NCI-H460 (cell line): Measurements from ENCODE around the gene ZNFX1. TPM values are rescaled to one million over a fixed set of nuclear protein-coding genes. Genes with fewer than 3 reads are reported as not detected.

Experiments
- DNase-seq: peaks from one replicate; pipeline ENCODE4 v3.0.0-alpha.2; 2016; ENCODE audit warnings: low read depth; ENCODE audit errors: extremely low read depth
- total RNA-seq: library from RNA; depleted of rRNA; stranded (reverse); fragments of >200 nt; shearing (Covaris generic); gene quantifications from 2 replicates; pipeline ENCODE4 v1.2.3, GENCODE V29; 2014

Gene ZNFX1
- total RNA-seq, 1 experiment from 2014 or later: 16.1 TPM

GRCh38 chr20:49256261-49256660 is 21.6 kb downstream of the ZNFX1 start:
- no peak for DNase-seq

DNA sequence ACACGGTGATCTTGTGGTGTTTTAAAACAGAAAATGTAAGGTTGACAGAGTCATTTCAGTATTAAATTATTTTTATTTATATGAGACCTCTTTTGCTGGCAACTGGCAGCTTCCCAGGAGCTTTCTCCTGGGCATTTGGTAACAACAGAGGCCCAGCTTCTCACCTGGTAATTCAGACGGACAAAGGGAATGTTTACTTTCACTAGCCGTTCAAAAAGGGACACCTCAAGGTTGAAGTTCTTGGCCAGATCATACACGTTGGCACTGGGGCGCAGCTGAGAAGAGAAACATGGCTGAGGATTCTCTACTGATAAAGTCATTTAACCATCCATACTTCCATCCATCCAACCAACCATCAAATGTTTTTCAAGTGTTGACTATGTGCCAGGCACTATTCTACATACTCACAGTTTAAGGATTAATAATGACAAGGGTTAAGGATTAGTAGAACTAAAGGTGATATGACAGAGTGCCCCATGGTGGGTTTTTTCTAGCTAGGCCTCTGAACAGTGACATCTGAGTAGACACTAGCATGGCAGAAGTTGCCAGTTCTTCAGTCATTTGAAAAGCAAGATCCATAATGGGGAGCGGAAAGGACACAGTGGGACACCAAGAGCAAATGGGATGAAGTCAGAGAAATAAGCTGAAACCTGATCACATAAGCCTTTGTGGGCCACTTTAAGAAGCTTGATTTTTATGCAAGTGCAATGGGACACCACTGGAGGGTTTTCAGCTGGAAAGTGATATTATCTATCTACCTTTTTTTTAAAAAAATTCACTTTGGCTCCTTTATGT is 25.1 kb downstream of the ZNFX1 start:
- DNase-seq: no peak

DNA sequence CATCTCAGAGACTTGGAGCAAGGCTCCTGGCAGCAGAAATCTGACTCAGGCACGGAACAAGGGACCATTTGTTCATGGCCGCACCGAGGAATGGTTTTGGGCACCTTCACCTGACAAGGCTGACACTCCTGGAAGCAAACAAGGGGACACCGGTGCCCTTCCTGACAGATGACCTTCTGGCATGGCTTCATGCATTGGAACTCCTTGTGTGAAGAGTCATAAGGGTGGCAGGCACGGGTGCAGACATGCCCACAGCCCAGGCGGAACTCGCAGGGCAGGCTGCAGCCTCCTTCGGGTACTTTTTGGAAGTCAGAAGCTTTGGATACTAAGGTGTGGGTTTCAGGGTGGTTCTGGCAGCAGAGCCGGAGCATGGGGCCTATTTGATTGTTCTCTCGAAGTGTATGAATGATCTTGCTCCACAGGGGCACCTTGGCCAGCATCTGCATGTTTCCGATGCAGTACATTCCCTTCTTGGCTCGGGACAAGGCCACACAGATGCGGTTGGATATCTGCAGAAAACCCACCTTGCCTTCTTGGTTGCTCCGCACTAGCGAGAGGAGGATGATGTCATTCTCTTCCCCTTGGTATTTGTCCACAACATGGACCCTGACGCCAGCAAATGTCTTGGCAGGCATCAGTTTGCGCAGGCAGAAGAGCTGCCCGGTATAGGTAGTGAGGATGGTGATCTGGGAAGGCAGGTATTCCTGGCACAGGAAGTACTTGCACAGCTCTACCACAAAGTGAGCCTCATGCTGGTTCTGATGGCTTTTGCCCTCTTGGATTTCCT is 28.8 kb downstream of the ZNFX1 start:
- no peak for DNase-seq

GRCh38 chr20:49248301-49248700 is 29.6 kb downstream of the ZNFX1 start:
- DNase-seq: no peak

DNA sequence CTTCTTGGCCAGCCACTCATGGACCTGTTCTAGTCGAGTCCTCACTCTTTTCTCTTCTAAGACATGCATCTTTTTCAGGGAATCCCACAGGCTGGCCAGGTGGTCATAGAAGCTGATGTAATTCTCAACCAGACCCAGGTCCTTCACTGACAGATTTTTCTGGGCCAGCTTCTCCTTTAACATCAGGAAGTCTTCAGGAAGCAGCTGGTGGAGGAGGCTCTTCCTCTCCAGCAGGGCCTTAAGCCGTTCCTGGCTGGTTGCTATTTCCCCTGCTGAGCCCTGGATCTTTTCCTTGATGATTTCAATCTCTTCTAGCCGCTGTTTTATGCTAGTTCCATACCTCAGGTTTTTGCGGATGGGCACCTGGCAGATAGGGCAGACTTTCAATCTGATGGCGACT is 30.1 kb downstream of the ZNFX1 start:
- no peak for DNase-seq

GRCh38 chr20:49247169-49247723 is 30.6 kb downstream of the ZNFX1 start:
- no peak for DNase-seq

- peak; percentile 42 for DNase-seq
These were observed 31.7 kb downstream of the ZNFX1 start for GRCh38 chr20:49245921-49246740.

GRCh38 chr20:49237531-49237930 is 40.3 kb downstream of the ZNFX1 start:
- no peak for DNase-seq

- no peak for DNase-seq
These were observed 41.6 kb downstream of the ZNFX1 start for GRCh38 chr20:49236301-49236700.

DNA sequence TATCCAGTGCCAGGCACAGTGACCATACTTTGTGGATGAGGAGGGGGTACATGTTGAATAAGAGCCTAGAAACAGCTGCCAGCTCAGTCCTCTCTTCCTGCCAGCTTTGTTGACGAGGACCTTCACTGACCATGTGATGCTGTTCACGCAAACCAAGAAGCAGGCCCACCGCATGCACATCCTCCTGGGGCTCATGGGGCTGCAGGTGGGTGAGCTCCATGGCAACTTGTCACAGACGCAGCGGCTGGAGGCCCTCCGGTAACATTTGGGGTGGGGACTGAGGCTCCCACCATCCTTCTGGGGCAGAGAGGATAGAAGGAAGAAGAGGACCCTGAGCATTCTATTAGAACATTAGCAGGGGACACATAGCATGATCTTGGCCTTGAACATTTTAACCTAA is 43.0 kb downstream of the ZNFX1 start:
- DNase-seq: no peak

GRCh38 chr20:49233226-49233625 is 44.6 kb downstream of the ZNFX1 start:
- DNase-seq: no peak

- DNase-seq: no peak
These were observed 46.4 kb downstream of the ZNFX1 start for GRCh38 chr20:49231471-49231870.

GRCh38 chr20:49230561-49231133 is 47.2 kb downstream of the ZNFX1 start:
- DNase-seq: no peak

GRCh38 chr20:49230021-49230420 is 47.8 kb downstream of the ZNFX1 start:
- no peak for DNase-seq

- DNase-seq: no peak
These were observed 48.5 kb downstream of the ZNFX1 start for GRCh38 chr20:49229381-49229780.

DNA sequence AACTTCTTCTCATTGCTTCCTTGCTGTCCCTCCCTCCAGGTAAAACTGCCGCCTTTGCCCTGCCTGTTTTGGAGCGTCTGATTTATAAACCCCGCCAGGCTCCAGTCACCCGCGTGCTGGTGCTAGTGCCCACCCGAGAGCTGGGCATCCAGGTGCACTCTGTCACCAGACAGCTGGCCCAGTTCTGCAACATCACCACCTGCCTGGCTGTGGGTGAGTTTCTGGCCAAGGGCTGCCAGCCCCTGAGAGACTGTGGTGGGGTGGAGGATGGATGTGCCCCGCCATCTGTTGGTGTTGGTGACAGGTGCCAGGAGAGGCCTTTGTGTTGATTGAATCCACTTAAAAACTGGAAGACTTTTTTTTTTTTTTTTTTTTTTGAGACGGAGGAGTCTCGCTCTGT is 49.2 kb downstream of the ZNFX1 start:
- DNase-seq: no peak

- DNase-seq: no peak
These were observed 52.0 kb downstream of the ZNFX1 start for GRCh38 chr20:49225896-49226295.

DNA sequence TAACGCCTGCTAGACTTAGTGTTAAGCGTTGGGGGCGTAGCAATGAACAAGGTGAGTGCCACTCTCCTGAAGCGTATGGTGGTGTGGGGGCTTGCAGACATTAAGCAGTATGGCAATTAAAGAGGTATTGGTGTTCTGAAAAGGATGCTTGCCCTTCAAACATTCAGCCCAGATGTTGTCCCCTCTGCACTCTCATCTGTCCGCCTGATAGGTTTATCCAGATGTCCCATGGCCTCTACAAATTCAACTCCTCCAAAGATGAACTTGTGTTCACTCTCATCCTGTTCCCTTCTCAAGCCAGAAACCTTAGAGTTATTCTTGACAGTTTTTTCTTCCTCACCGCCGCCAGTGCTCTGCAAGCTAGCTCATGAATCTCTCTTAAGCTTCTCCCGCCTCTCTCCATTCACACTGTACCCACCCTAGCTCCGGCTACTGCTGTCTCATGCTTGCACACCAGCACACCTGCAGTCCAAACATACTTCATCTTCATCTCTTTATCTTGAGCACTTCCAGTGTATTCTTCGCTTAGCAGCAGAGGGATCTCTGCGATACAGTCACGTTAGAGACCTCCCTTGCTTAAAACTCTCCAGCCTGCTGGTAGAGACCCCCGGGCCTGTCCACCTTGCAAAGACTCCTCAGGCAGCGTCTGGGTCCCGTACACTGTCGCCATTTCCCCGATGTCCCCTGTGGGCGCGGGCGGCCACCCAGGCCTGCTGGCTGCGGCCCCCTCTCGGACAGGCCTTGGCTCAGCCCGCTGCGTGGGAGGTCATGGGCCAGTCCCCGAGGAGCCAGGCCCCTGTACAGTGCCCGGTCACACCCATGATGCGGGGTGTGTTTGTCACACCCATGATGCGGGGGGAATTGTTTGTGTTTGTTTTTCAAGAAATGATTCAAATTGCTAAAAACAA is 57.7 kb downstream of the ZNFX1 start:
- no peak for DNase-seq

DNA sequence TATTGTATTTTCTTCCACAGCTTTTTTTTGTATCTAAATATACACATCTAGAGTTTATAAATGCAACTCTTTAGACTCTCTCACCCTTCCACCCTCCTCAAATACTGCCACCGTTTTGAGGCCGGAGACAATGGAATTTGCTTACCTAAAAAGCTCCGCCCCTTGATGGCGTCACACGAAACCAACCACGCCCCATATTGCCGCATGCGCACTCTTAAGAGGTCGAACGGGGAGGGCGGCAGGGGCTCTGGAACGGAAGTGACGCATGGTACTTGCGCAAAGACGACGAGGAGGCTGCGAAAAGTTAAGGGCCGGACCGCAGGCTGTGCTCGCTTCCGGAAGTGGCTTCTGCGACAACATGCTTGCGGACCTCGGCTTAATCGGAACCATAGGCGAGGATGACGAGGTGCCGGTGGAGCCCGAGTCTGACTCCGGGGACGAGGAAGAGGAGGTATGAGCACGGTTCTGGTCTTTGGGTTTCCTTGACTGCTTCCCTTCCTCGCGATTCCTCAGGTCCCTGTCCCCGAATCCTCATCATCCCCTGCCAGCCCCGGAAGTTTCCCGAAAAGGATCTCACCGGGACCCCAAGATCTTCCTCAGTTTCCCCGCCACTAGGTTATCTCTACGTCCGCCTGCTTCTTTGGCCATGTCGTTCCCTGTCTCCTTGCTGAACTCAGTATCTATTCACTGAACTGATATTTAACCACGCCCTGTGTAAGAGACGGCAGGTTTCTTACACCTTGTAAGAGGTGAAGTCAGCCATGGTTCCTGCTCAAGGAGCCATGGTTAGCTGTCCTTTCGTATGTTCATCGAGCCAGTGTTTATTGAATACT is 58.5 kb downstream of the ZNFX1 start, which contains the start of gene DDX27:
Gene DDX27 (plus strand): TSS at position 326 of the 833 bp plus-strand sequence. CDS start 33 bp downstream, at position 359.
- DNase-seq: peak; percentile 99
